Neural progenitor cell (in vitro differentiated cells): ENCODE data around the gene ATG4A.

Experiments used
- EZH2 ChIP-seq: fragments of 200-600 bp; sonication (generic); IDR thresholded peaks from 2 replicates; pipeline ENCODE4 v1.6.1; 2017; ENCODE audit warnings: antibody characterized with exemption, mild to moderate bottlenecking, moderate library complexity
- EZH2phosphoT487 ChIP-seq: fragments of 200-600 bp; sonication (generic); IDR thresholded peaks from 2 replicates; pipeline ENCODE4 v1.6.1; 2017; ENCODE audit warnings: antibody characterized with exemption
- TF ChIP-seq, protein P1 (sequence below): fragments of 200-600 bp; sonication (generic); IDR thresholded peaks from 2 replicates; pipeline ENCODE4 v1.5.1; 2017; ENCODE audit warnings: antibody characterized with exemption, mild to moderate bottlenecking

DNA sequence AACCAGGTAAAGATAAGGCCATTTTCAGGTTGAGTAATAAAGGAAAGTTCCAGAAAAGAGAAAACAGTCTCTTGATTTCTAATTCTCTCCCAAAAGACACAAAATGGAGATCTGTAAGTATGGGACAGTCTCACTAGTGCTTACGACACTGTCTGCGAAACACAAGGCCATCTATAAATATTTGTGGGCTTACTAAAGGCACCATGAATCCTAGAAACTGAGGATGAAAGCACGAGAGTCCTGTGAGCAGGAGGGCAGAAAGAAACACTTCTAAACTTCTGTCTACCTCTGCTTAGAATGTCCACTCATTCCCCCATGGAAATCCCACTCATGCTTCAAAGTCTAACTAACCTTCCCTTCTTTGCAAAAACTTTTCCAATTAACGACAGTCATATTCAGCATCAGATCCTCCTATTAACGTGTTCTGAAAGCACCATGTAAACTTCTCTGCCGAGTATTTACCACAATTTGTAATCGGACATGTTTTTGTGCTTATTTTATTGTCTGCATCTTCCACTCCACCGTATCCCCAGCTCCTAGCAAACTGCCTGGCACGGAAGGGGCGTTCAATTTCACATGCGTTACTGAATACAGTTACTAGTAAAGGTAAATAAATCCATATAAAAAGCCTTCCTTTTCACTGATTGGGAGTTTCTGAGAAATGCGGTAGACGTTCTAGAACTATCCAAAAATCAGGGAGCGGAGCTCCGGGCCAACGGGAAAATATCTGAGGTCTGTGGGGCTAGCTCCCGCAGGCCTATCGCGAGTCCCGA, 901 bp upstream of the ATG4A start:
- TF ChIP-seq, protein P1, sequence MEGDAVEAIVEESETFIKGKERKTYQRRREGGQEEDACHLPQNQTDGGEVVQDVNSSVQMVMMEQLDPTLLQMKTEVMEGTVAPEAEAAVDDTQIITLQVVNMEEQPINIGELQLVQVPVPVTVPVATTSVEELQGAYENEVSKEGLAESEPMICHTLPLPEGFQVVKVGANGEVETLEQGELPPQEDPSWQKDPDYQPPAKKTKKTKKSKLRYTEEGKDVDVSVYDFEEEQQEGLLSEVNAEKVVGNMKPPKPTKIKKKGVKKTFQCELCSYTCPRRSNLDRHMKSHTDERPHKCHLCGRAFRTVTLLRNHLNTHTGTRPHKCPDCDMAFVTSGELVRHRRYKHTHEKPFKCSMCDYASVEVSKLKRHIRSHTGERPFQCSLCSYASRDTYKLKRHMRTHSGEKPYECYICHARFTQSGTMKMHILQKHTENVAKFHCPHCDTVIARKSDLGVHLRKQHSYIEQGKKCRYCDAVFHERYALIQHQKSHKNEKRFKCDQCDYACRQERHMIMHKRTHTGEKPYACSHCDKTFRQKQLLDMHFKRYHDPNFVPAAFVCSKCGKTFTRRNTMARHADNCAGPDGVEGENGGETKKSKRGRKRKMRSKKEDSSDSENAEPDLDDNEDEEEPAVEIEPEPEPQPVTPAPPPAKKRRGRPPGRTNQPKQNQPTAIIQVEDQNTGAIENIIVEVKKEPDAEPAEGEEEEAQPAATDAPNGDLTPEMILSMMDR = no peak
- TF ChIP-seq EZH2 (no peak), EZH2phosphoT487 (no peak)
